Measurements from ENCODE around the gene ARHGAP45.

DNA sequence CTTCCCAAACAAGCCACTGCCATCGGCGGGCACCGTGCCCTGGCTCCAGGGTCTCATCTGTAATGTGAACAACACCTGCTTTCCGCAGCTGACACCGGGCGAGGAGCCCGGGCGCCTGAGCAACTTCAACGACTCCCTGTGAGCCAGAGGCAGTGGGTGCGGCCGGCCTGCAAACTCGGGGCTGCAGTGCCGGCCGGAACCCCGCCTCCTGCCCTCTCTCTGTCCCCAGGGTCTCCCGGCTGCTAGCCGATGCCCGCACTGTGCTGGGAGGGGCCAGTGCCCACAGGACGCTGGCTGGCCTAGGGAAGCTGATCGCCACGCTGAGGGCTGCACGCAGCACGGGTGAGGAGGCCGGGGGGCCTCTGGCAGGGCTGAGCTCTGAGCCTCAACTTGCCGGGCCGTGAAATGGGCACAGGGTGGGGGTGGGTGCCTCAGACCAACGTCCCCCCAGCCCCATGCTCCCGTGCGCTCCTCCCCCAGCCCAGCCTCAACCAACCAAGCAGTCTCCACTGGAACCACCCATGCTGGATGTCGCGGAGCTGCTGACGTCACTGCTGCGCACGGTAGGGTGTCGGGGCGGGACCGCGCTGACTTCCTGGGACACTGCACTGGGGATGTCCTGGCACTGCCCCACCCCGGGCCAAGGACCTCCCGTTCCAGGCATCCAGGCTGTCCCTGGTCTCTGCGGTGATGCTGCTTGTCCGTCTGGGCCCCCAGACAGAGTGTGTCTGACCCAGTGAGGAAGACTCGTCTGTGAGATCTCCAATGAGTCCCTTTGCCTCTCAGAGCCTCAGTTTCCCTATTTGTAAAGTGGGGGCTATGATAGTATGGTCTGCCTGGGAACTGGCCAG lies 24.9 kb upstream of the ARHGAP45 start:
- TF ChIP-seq, protein P1, sequence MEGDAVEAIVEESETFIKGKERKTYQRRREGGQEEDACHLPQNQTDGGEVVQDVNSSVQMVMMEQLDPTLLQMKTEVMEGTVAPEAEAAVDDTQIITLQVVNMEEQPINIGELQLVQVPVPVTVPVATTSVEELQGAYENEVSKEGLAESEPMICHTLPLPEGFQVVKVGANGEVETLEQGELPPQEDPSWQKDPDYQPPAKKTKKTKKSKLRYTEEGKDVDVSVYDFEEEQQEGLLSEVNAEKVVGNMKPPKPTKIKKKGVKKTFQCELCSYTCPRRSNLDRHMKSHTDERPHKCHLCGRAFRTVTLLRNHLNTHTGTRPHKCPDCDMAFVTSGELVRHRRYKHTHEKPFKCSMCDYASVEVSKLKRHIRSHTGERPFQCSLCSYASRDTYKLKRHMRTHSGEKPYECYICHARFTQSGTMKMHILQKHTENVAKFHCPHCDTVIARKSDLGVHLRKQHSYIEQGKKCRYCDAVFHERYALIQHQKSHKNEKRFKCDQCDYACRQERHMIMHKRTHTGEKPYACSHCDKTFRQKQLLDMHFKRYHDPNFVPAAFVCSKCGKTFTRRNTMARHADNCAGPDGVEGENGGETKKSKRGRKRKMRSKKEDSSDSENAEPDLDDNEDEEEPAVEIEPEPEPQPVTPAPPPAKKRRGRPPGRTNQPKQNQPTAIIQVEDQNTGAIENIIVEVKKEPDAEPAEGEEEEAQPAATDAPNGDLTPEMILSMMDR (IDR thresholded peaks at IDR 0.05), result no peak
- TF ChIP-seq POLR2A (IDR thresholded peaks at IDR 0.05), result peak in 1 of 2 donors; percentile 56

Measured in Peyer's patch (tissue), 4 donors.